ENCODE results near the gene TSFM.

TSFM gene

GRCh38 chr12:57775044-57775443, 7.5 kb upstream of the TSFM start:
- H3K4me3 ChIP-seq (ENCODE audit: low read length) = no peak overlapping the region
- H3K36me3 ChIP-seq (ENCODE audit: insufficient read depth, low read length) = peaks cover 9% of the 10 kb centered on the region
- WGBS = 91% methylated on average over 3 of the region's 3 CpGs
- no peaks in the 10 kb centered on the region for H3K9me3 ChIP-seq (ENCODE audit: insufficient read depth, low read depth, low read length)
- H3K9ac ChIP-seq (ENCODE audit: low read depth, low read length) = no peak overlapping the region
- peaks cover 11% of the 10 kb centered on the region for H3K27me3 ChIP-seq (ENCODE audit: insufficient read depth, low read length)
- no peak overlapping the region for H3K27ac ChIP-seq (ENCODE audit: low read depth, low read length)
- H3K4me1 ChIP-seq (ENCODE audit: insufficient read depth, low read length) = peaks cover 9% of the 10 kb centered on the region; the same call in 1 of the 2 replicates

- H3K27me3 ChIP-seq (ENCODE audit: insufficient read depth, low read length) = peaks cover 11% of the 10 kb centered on the region
- 84% methylated on average over 4 of the region's 4 CpGs for WGBS
- no peak overlapping the region for H3K27ac ChIP-seq (ENCODE audit: low read depth, low read length)
- no peak overlapping the region for H3K4me3 ChIP-seq (ENCODE audit: low read length)
- no peaks in the 10 kb centered on the region for H3K9me3 ChIP-seq (ENCODE audit: insufficient read depth, low read depth, low read length)
- no peak overlapping the region for H3K9ac ChIP-seq (ENCODE audit: low read depth, low read length)
- peaks cover 9% of the 10 kb centered on the region; the same call in 1 of the 2 replicates for H3K4me1 ChIP-seq (ENCODE audit: insufficient read depth, low read length)
- peaks cover 4% of the 10 kb centered on the region for H3K36me3 ChIP-seq (ENCODE audit: insufficient read depth, low read length)
These were observed 6.9 kb upstream of the TSFM start for GRCh38 chr12:57775563-57776246.

GRCh38 chr12:57776247-57776587, 6.4 kb upstream of the TSFM start:
- Histone ChIP-seq H3K4me3 (ENCODE audit: low read length) (no peak overlapping the region), H3K27me3 (ENCODE audit: insufficient read depth, low read length) (peaks cover 11% of the 10 kb centered on the region), H3K36me3 (ENCODE audit: insufficient read depth, low read length) (no peaks in the 10 kb centered on the region), H3K9ac (ENCODE audit: low read depth, low read length) (no peak overlapping the region), H3K27ac (ENCODE audit: low read depth, low read length) (no peak overlapping the region), H3K9me3 (ENCODE audit: insufficient read depth, low read depth, low read length) (no peaks in the 10 kb centered on the region), H3K4me1 (ENCODE audit: insufficient read depth, low read length) (peaks cover 4% of the 10 kb centered on the region; the same call in 1 of the 2 replicates)
- 91% methylated on average over 2 of the region's 2 CpGs for WGBS

- H3K27me3 ChIP-seq (ENCODE audit: insufficient read depth, low read length) = peaks cover 11% of the 10 kb centered on the region
- H3K9ac ChIP-seq (ENCODE audit: low read depth, low read length) = no peak overlapping the region
- no peak overlapping the region for H3K4me3 ChIP-seq (ENCODE audit: low read length)
- H3K36me3 ChIP-seq (ENCODE audit: insufficient read depth, low read length) = no peaks in the 10 kb centered on the region
- WGBS = 92% methylated on average over 7 of the region's 7 CpGs
- H3K27ac ChIP-seq (ENCODE audit: low read depth, low read length) = no peak overlapping the region
- peaks cover 3% of the 10 kb centered on the region; the same call in 1 of the 2 replicates for H3K4me1 ChIP-seq (ENCODE audit: insufficient read depth, low read length)
- H3K9me3 ChIP-seq (ENCODE audit: insufficient read depth, low read depth, low read length) = no peaks in the 10 kb centered on the region
These were observed 5.2 kb upstream of the TSFM start for GRCh38 chr12:57777367-57777766.

GRCh38 chr12:57777911-57778310, 4.7 kb upstream of the TSFM start:
- no peak overlapping the region for H3K9ac ChIP-seq (ENCODE audit: low read depth, low read length)
- H3K36me3 ChIP-seq (ENCODE audit: insufficient read depth, low read length) = no peaks in the 10 kb centered on the region
- H3K27me3 ChIP-seq (ENCODE audit: insufficient read depth, low read length) = peaks cover 10% of the 10 kb centered on the region
- 99% methylated on average over 6 of the region's 7 CpGs for WGBS
- peaks cover 2% of the 10 kb centered on the region; the same call in 1 of the 2 replicates for H3K4me1 ChIP-seq (ENCODE audit: insufficient read depth, low read length)
- no peak overlapping the region for H3K27ac ChIP-seq (ENCODE audit: low read depth, low read length)
- no peaks in the 10 kb centered on the region for H3K9me3 ChIP-seq (ENCODE audit: insufficient read depth, low read depth, low read length)
- no peak overlapping the region for H3K4me3 ChIP-seq (ENCODE audit: low read length)

- Histone ChIP-seq H3K4me3 (ENCODE audit: low read length) (no peak overlapping the region), H3K27ac (ENCODE audit: low read depth, low read length) (no peak overlapping the region), H3K36me3 (ENCODE audit: insufficient read depth, low read length) (peaks cover 9% of the 10 kb centered on the region; the same call in 1 of the 2 replicates), H3K27me3 (ENCODE audit: insufficient read depth, low read length) (no peaks in the 10 kb centered on the region), H3K4me1 (ENCODE audit: insufficient read depth, low read length) (no peaks in the 10 kb centered on the region), H3K9me3 (ENCODE audit: insufficient read depth, low read depth, low read length) (no peaks in the 10 kb centered on the region), H3K9ac (ENCODE audit: low read depth, low read length) (no peak overlapping the region)
- WGBS = 93% methylated on average over 1 of the region's 1 CpG
These were observed 2.9 kb upstream of the TSFM start for GRCh38 chr12:57779736-57780135.

GRCh38 chr12:57780284-57780897, 2.2 kb upstream of the TSFM start:
- peaks cover 12% of the 10 kb centered on the region for H3K36me3 ChIP-seq (ENCODE audit: insufficient read depth, low read length)
- H3K27ac ChIP-seq (ENCODE audit: low read depth, low read length) = no peak overlapping the region
- no peaks in the 10 kb centered on the region for H3K4me1 ChIP-seq (ENCODE audit: insufficient read depth, low read length)
- no peak overlapping the region for H3K4me3 ChIP-seq (ENCODE audit: low read length)
- H3K9me3 ChIP-seq (ENCODE audit: insufficient read depth, low read depth, low read length) = no peaks in the 10 kb centered on the region
- H3K27me3 ChIP-seq (ENCODE audit: insufficient read depth, low read length) = no peaks in the 10 kb centered on the region
- WGBS = 91% methylated on average over 4 of the region's 4 CpGs
- no peak overlapping the region for H3K9ac ChIP-seq (ENCODE audit: low read depth, low read length)

GRCh38 chr12:57781244-57781643, 1.3 kb upstream of the TSFM start:
- no peaks in the 10 kb centered on the region for H3K9me3 ChIP-seq (ENCODE audit: insufficient read depth, low read depth, low read length)
- H3K36me3 ChIP-seq (ENCODE audit: insufficient read depth, low read length) = peaks cover 21% of the 10 kb centered on the region
- H3K27me3 ChIP-seq (ENCODE audit: insufficient read depth, low read length) = no peaks in the 10 kb centered on the region
- WGBS = 94% methylated on average over 3 of the region's 3 CpGs
- no peak overlapping the region for H3K9ac ChIP-seq (ENCODE audit: low read depth, low read length)
- no peaks in the 10 kb centered on the region for H3K4me1 ChIP-seq (ENCODE audit: insufficient read depth, low read length)
- no peak overlapping the region for H3K4me3 ChIP-seq (ENCODE audit: low read length)
- no peak overlapping the region for H3K27ac ChIP-seq (ENCODE audit: low read depth, low read length)

- H3K9me3 ChIP-seq (ENCODE audit: insufficient read depth, low read depth, low read length) = no peaks in the 10 kb centered on the region
- WGBS = 74% methylated on average over 2 of the region's 2 CpGs
- H3K36me3 ChIP-seq (ENCODE audit: insufficient read depth, low read length) = peaks cover 27% of the 10 kb centered on the region
- no peaks in the 10 kb centered on the region for H3K27me3 ChIP-seq (ENCODE audit: insufficient read depth, low read length)
- H3K9ac ChIP-seq (ENCODE audit: low read depth, low read length) = no peak overlapping the region
- no peak overlapping the region for H3K4me3 ChIP-seq (ENCODE audit: low read length)
- H3K4me1 ChIP-seq (ENCODE audit: insufficient read depth, low read length) = no peaks in the 10 kb centered on the region
- no peak overlapping the region for H3K27ac ChIP-seq (ENCODE audit: low read depth, low read length)
These were observed 786 bp upstream of the TSFM start for GRCh38 chr12:57781801-57782200.

GRCh38 chr12:57782243-57782607, 362 bp upstream of the TSFM start:
- H3K27me3 ChIP-seq (ENCODE audit: insufficient read depth, low read length) = no peaks in the 10 kb centered on the region
- H3K36me3 ChIP-seq (ENCODE audit: insufficient read depth, low read length) = peaks cover 31% of the 10 kb centered on the region
- no peak overlapping the region for H3K27ac ChIP-seq (ENCODE audit: low read depth, low read length)
- peak overlapping the region; percentile 99 for H3K4me3 ChIP-seq (ENCODE audit: low read length)
- H3K4me1 ChIP-seq (ENCODE audit: insufficient read depth, low read length) = no peaks in the 10 kb centered on the region
- WGBS = 18% methylated on average over 2 of the region's 4 CpGs
- H3K9me3 ChIP-seq (ENCODE audit: insufficient read depth, low read depth, low read length) = no peaks in the 10 kb centered on the region
- no peak overlapping the region for H3K9ac ChIP-seq (ENCODE audit: low read depth, low read length)

- Histone ChIP-seq H3K27ac (ENCODE audit: low read depth, low read length) (no peak overlapping the region), H3K9ac (ENCODE audit: low read depth, low read length) (peak overlapping the region; percentile 94), H3K9me3 (ENCODE audit: insufficient read depth, low read depth, low read length) (no peaks in the 10 kb centered on the region), H3K27me3 (ENCODE audit: insufficient read depth, low read length) (no peaks in the 10 kb centered on the region), H3K4me1 (ENCODE audit: insufficient read depth, low read length) (no peaks in the 10 kb centered on the region), H3K36me3 (ENCODE audit: insufficient read depth, low read length) (peaks cover 41% of the 10 kb centered on the region), H3K4me3 (ENCODE audit: low read length) (peak overlapping the region; percentile 99)
- WGBS = 92% methylated on average over 8 of the region's 12 CpGs
These were observed 847 bp downstream of the TSFM start for GRCh38 chr12:57783466-57783801.

Data from HUES64 (cell line).